ENCODE measurements around the gene AKAP17A.

AKAP17A gene

GRCh38 chrX:1582686-1583437 is 8.5 kb upstream of the AKAP17A start:
- DNase-seq, result no peak
- no peak for TF ChIP-seq CTCF (IDR thresholded peaks at IDR 0.05; ENCODE audit: low read depth, low read length)

GRCh38 chrX:1584237-1585011 is 7.0 kb upstream of the AKAP17A start:
- Histone ChIP-seq H3K4me1 (no peaks in the 10 kb centered on the region), H3K4me3 (ENCODE audit: low read depth, low read length) (no peak overlapping the region), H3K36me3 (no peaks in the 10 kb centered on the region), H3K27me3 (no peaks in the 10 kb centered on the region), H3K9me3 (no peaks in the 10 kb centered on the region)
- no peak for TF ChIP-seq CTCF (IDR thresholded peaks at IDR 0.05; ENCODE audit: low read depth, low read length)
- DNase-seq, result no peak

More at GRCh38 chrX:1582686-1583437, 8.5 kb upstream of the AKAP17A start:
- Histone ChIP-seq H3K36me3 (no peaks in the 10 kb centered on the region), H3K4me1 (no peaks in the 10 kb centered on the region), H3K9me3 (no peaks in the 10 kb centered on the region), H3K27me3 (no peaks in the 10 kb centered on the region), H3K4me3 (ENCODE audit: low read depth, low read length) (no peak overlapping the region)

- Histone ChIP-seq H3K9me3 (no peaks in the 10 kb centered on the region), H3K4me1 (no peaks in the 10 kb centered on the region), H3K27me3 (no peaks in the 10 kb centered on the region), H3K36me3 (no peaks in the 10 kb centered on the region), H3K4me3 (ENCODE audit: low read depth, low read length) (no peak overlapping the region)
- no peak for DNase-seq
- no peak for TF ChIP-seq CTCF (IDR thresholded peaks at IDR 0.05; ENCODE audit: low read depth, low read length)
Measured at GRCh38 chrX:1587161-1587560, 4.2 kb upstream of the AKAP17A start.

GRCh38 chrX:1589356-1590130 is 1.9 kb upstream of the AKAP17A start:
- TF ChIP-seq CTCF (IDR thresholded peaks at IDR 0.05; ENCODE audit: low read depth, low read length), result no peak
- no peak overlapping the region for H3K4me3 ChIP-seq (ENCODE audit: low read depth, low read length)
- no peak for DNase-seq
- H3K36me3 ChIP-seq, result peaks cover 8% of the 10 kb centered on the region
- no peaks in the 10 kb centered on the region for H3K27me3 ChIP-seq
- H3K9me3 ChIP-seq, result no peaks in the 10 kb centered on the region
- no peaks in the 10 kb centered on the region for H3K4me1 ChIP-seq

- Histone ChIP-seq H3K4me3 (ENCODE audit: low read depth, low read length) (peak overlapping the region; percentile 69), H3K36me3 (peaks cover 8% of the 10 kb centered on the region), H3K9me3 (no peaks in the 10 kb centered on the region), H3K4me1 (no peaks in the 10 kb centered on the region), H3K27me3 (no peaks in the 10 kb centered on the region)
- no peak for TF ChIP-seq CTCF (IDR thresholded peaks at IDR 0.05; ENCODE audit: low read depth, low read length)
- DNase-seq, result no peak
Measured at GRCh38 chrX:1591863-1592469, 562 bp downstream of the AKAP17A start.

Data from BE2C (cell line).